Natural killer cell (primary cell): Measurements from ENCODE around the gene FBLIM1. TPM values are rescaled to one million over a fixed set of nuclear protein-coding genes. Genes with fewer than 3 reads are reported as not detected.

ENCODE experiments used
- ATAC-seq, 3 donors: fragments of 150-1000 bp in 2 of 3; fragments of 200-7000 bp in 1 of 3; cut with Tn5 transposase; 1 replicate in 1 of 3; 2 replicates in 2 of 3; pipeline ENCODE4 v1.10.0; 2021; ENCODE audit warnings: mild to moderate bottlenecking in 2 of 3, moderate library complexity in 2 of 3
- DNase-seq, 2 donors: peaks; one replicate each; pipeline versions ENCODE4 v3.0.0 to v3.0.0-alpha.2; 2013 to 2021; ENCODE audit warnings: mixed read lengths in 1 of 2
- H3K27ac ChIP-seq: one replicate; pipeline ENCODE4 v1.5.1; 2013; ENCODE audit warnings: mild to moderate bottlenecking, low read length
- H3K27me3 ChIP-seq: one replicate; pipeline ENCODE4 v1.6.1; 2013; ENCODE audit warnings: low read length; ENCODE audit not compliant: control insufficient read depth, insufficient read depth
- H3K36me3 ChIP-seq: one replicate; pipeline ENCODE4 v1.6.1; 2013; ENCODE audit warnings: low read length; ENCODE audit not compliant: control insufficient read depth, insufficient read depth
- H3K4me1 ChIP-seq: one replicate; pipeline ENCODE4 v1.6.1; 2013; ENCODE audit warnings: low read length; ENCODE audit not compliant: control insufficient read depth, insufficient read depth
- H3K4me3 ChIP-seq: one replicate; pipeline ENCODE4 v1.5.1; 2013; ENCODE audit warnings: low read length
- H3K9me3 ChIP-seq: one replicate; pipeline ENCODE4 v1.6.1; 2013; ENCODE audit warnings: low read length; ENCODE audit not compliant: control insufficient read depth, insufficient read depth
- H3K27ac Mint-ChIP-seq, 2 donors: one replicate each; pipeline ENCODE4 v1.8.0; 2022; ENCODE audit warnings: mild to moderate bottlenecking in 2 of 2, mixed read lengths in 2 of 2, moderate library complexity in 1 of 2
- H3K27me3 Mint-ChIP-seq, 2 donors: one replicate each; pipeline ENCODE4 v1.8.0; 2022; ENCODE audit warnings: low read depth in 2 of 2, mixed read lengths in 2 of 2
- H3K36me3 Mint-ChIP-seq: one replicate; pipeline ENCODE4 v1.8.0; 2022; ENCODE audit warnings: mixed read lengths
- H3K4me1 Mint-ChIP-seq, 2 donors: one replicate each; pipeline ENCODE4 v1.8.0; 2022; ENCODE audit warnings: mixed read lengths in 2 of 2
- H3K4me3 Mint-ChIP-seq: one replicate; pipeline ENCODE4 v1.8.0; 2022; ENCODE audit warnings: mild to moderate bottlenecking, moderate library complexity, mixed read lengths
- H3K9me3 Mint-ChIP-seq, 2 donors: one replicate each; pipeline ENCODE4 v1.8.0; 2022; ENCODE audit warnings: mixed read lengths in 2 of 2
- WGBS: methylation state at CpG from one replicate; pipeline ENCODE4 v1.1.7; 2013; ENCODE audit warnings: missing lambda C conversion rate; ENCODE audit not compliant: insufficient coverage; 5-methylcytosine and 5-hydroxymethylcytosine counted together
- intact Hi-C: fragments of 100-400 bp; cut with micrococcal nuclease; formaldehyde crosslinking; loops from one replicate; pipeline ENCODE4 v1.14.2; 2022
- total RNA-seq, 4 donors: library from RNA; stranded (reverse); fragments of 120-200 nt in 1 of 4; gene quantifications; one replicate each; pipeline versions ENCODE4 v1.2.3 to v1.2.4, GENCODE V29; 2013 to 2022
- TF ChIP-seq, protein P1 (sequence below): fragments of 200-600 bp; IDR thresholded peaks from one replicate; pipeline ENCODE4 v1.8.0; 2022; ENCODE audit warnings: antibody characterized with exemption

The FBLIM1 gene
- total RNA-seq, 3 donors from 2014 or later (not counting 1 experiment from before 2014, with no cell fraction given): 0.39 TPM; not detected in 2

DNA sequence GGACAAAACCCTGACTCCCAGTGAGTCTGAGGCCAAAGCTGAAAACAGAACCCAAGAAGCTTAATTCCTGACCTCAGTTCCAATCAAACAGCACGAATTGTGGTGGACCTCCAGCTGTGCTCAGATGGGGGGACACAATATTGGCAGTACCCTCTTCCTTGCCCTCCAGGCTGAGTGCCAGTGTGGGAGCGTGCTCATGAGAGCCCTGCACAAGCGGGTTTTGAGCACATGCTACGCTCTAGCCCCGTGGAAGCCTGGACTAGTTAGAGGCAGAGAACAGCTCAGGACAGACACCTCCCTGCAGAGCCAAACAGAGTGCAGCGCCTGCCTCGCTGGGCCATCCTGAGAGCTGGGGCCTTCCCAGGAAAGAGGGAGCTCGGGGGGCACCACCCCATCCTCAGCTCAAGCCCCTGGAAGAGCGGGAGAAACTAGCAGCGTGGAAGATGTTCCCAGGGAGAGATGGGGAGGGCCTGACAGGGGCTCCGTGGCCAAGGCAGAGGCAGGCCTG is 25.3 kb upstream of the FBLIM1 start:
- Mint-ChIP-seq H3K27me3 (no peaks in the 10 kb centered on the region), H3K4me1 (no peaks in the 10 kb centered on the region), H3K9me3 (no peaks in the 10 kb centered on the region), H3K27ac (no peak overlapping the region), H3K36me3 (no peaks in the 10 kb centered on the region), H3K4me3 (no peak overlapping the region)
- H3K4me3 ChIP-seq: no peak overlapping the region
- H3K27ac ChIP-seq: no peak overlapping the region
- peaks cover 46% of the 10 kb centered on the region for H3K36me3 ChIP-seq
- TF ChIP-seq, protein P1, sequence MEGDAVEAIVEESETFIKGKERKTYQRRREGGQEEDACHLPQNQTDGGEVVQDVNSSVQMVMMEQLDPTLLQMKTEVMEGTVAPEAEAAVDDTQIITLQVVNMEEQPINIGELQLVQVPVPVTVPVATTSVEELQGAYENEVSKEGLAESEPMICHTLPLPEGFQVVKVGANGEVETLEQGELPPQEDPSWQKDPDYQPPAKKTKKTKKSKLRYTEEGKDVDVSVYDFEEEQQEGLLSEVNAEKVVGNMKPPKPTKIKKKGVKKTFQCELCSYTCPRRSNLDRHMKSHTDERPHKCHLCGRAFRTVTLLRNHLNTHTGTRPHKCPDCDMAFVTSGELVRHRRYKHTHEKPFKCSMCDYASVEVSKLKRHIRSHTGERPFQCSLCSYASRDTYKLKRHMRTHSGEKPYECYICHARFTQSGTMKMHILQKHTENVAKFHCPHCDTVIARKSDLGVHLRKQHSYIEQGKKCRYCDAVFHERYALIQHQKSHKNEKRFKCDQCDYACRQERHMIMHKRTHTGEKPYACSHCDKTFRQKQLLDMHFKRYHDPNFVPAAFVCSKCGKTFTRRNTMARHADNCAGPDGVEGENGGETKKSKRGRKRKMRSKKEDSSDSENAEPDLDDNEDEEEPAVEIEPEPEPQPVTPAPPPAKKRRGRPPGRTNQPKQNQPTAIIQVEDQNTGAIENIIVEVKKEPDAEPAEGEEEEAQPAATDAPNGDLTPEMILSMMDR: no peak
- 96% methylated on average over 11 of the region's 11 CpGs for WGBS
- ATAC-seq (no peak), DNase-seq (no peak)
- H3K27me3 ChIP-seq: no peaks in the 10 kb centered on the region
- H3K4me1 ChIP-seq: no peaks in the 10 kb centered on the region
- H3K9me3 ChIP-seq: no peaks in the 10 kb centered on the region
- intact Hi-C loops: no loop called here

DNA sequence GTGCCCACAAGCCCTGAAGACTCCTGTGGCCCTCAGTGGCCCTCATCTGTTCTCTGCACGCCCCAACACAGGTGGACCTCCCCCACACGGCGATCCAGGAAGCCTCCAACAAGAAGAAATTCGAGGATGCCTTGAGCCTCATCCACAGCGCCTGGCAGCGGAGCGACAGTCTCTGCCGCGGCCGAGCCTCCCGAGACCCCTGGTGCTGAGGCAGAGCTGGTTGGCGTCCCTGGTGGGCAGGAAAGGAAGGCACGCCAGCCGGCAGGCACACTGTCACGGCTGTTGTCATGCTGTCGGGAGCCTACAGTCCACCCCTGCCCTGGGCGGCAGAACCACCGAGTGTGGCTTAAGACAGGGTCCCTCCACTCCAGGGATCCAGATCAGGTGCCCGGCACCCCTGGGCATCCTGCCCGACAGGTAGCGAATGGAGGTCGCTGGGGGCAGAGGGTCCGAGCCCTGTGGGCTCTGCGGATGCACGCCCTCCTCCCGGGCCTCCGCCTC is 24.8 kb upstream of the FBLIM1 start:
- H3K4me1 ChIP-seq: no peaks in the 10 kb centered on the region
- intact Hi-C loops: no loop called here
- TF ChIP-seq, protein P1: no peak
- peaks cover 41% of the 10 kb centered on the region for H3K36me3 ChIP-seq
- Mint-ChIP-seq H3K4me3 (no peak overlapping the region), H3K27me3 (no peaks in the 10 kb centered on the region), H3K27ac (no peak overlapping the region), H3K4me1 (no peaks in the 10 kb centered on the region), H3K36me3 (no peaks in the 10 kb centered on the region), H3K9me3 (no peaks in the 10 kb centered on the region)
- no peak for ATAC-seq
- 96% methylated on average over 27 of the region's 27 CpGs for WGBS
- H3K4me3 ChIP-seq: no peak overlapping the region
- no peak for DNase-seq
- no peak overlapping the region for H3K27ac ChIP-seq
- H3K9me3 ChIP-seq: no peaks in the 10 kb centered on the region
- no peaks in the 10 kb centered on the region for H3K27me3 ChIP-seq

DNA sequence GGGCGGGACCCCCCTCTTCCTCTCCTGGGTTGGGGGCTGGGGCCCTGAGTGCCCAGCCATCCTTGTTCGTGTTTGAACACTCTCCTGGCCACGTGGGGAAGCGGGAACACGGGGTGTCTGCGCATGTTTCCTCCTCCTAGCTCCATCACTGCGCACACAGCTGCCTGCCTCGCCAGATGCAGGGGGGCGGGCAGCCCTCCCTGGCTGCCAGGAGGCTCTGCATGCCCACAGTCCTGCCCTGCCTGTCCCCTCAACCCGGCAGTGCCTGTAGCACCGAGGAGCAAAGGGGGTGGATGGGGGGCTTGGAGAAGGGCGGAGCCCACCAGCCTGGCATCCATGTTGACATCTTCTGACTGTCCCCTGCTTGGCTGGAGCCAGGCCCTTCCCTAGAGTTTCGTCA is 24.3 kb upstream of the FBLIM1 start:
- ATAC-seq (no peak), DNase-seq (no peak)
- intact Hi-C loops: no loop called here
- no peak overlapping the region for H3K4me3 Mint-ChIP-seq
- no peaks in the 10 kb centered on the region for H3K36me3 Mint-ChIP-seq
- no peaks in the 10 kb centered on the region for H3K4me1 ChIP-seq
- WGBS: 93% methylated on average over 13 of the region's 13 CpGs
- no peaks in the 10 kb centered on the region for H3K27me3 Mint-ChIP-seq
- H3K4me3 ChIP-seq: no peak overlapping the region
- no peaks in the 10 kb centered on the region for H3K27me3 ChIP-seq
- TF ChIP-seq, protein P1: no peak
- H3K36me3 ChIP-seq: peaks cover 35% of the 10 kb centered on the region
- H3K4me1 Mint-ChIP-seq: no peaks in the 10 kb centered on the region
- no peak overlapping the region for H3K27ac Mint-ChIP-seq
- no peaks in the 10 kb centered on the region for H3K9me3 Mint-ChIP-seq
- H3K9me3 ChIP-seq: no peaks in the 10 kb centered on the region
- no peak overlapping the region for H3K27ac ChIP-seq

DNA sequence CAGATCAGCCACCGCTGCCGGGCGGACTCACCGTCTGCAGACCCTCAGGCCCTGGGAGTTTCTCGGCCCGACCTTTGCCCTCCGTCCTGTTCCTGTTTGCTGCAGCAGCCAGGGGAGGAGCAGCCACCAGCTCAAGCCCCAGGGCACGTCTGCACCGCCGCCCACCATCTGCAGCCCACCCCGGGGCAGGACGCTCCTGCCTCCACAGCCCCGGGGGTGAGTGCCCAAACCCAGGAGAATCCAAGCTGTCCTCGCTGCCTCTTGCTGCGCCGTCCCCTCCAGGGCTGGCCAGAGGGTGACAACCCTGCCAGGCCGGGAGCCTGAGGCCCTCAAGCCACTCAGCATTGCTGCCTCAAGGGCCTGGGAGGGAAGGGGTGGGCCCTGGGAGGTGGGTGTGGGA is 23.7 kb upstream of the FBLIM1 start:
- Mint-ChIP-seq H3K27me3 (no peaks in the 10 kb centered on the region), H3K27ac (no peak overlapping the region), H3K9me3 (no peaks in the 10 kb centered on the region), H3K4me1 (no peaks in the 10 kb centered on the region), H3K36me3 (no peaks in the 10 kb centered on the region), H3K4me3 (no peak overlapping the region)
- Histone ChIP-seq H3K27ac (no peak overlapping the region), H3K36me3 (peaks cover 31% of the 10 kb centered on the region), H3K27me3 (no peaks in the 10 kb centered on the region), H3K4me3 (no peak overlapping the region), H3K9me3 (no peaks in the 10 kb centered on the region), H3K4me1 (no peaks in the 10 kb centered on the region)
- no peak for ATAC-seq
- DNase-seq: no peak
- 95% methylated on average over 17 of the region's 17 CpGs for WGBS
- intact Hi-C loops: no loop called here
- TF ChIP-seq, protein P1: no peak
